Measurements from ENCODE around the gene CD1E.
"Not testable (repeated sequence)": the region's sequence is repeated elsewhere in the genome, so short reads cannot be mapped to it uniquely, and the experiment has no call there.

CD1E gene

GRCh38 chr1:158353303-158354075, at the start of gene CD1E:
Gene CD1E (plus strand): TSS chr1:158353894. CDS start chr1:158353989, 95 bp downstream.
- no peak for DNase-seq

- no peak for DNase-seq
These were observed 43.1 kb upstream of the CD1E start for GRCh38 chr1:158310623-158311022.

- no peak for DNase-seq
These were observed 42.6 kb upstream of the CD1E start for GRCh38 chr1:158311066-158311465.

- DNase-seq: no peak
These were observed 29.8 kb upstream of the CD1E start for GRCh38 chr1:158323866-158324265.

GRCh38 chr1:158324395-158324794, 29.3 kb upstream of the CD1E start:
- DNase-seq: no peak

- no peak for DNase-seq
These were observed 26.2 kb upstream of the CD1E start for GRCh38 chr1:158327481-158327880.

GRCh38 chr1:158328426-158328825, 25.3 kb upstream of the CD1E start:
- DNase-seq: no peak

- DNase-seq: no peak
These were observed 24.4 kb upstream of the CD1E start for GRCh38 chr1:158329300-158329699.

GRCh38 chr1:158329733-158330132, 24.0 kb upstream of the CD1E start:
- no peak for DNase-seq

GRCh38 chr1:158330391-158331105, 23.1 kb upstream of the CD1E start:
- DNase-seq: no peak

GRCh38 chr1:158331106-158331425, 22.6 kb upstream of the CD1E start:
- DNase-seq: no peak

GRCh38 chr1:158331481-158332150, 22.1 kb upstream of the CD1E start, which contains the start of gene CD1B:
Gene CD1B (minus strand): TSS chr1:158331531. CDS start chr1:158331423, 108 bp downstream.
- DNase-seq: no peak

GRCh38 chr1:158333405-158334155, 20.1 kb upstream of the CD1E start:
- no peak for DNase-seq

GRCh38 chr1:158334526-158335212, 19.0 kb upstream of the CD1E start:
- DNase-seq: no peak

GRCh38 chr1:158335213-158335532, 18.5 kb upstream of the CD1E start:
- no peak for DNase-seq

- not testable (repeated sequence) for DNase-seq
These were observed 17.3 kb upstream of the CD1E start for GRCh38 chr1:158336413-158336812.

GRCh38 chr1:158348946-158349345, 4.7 kb upstream of the CD1E start:
- DNase-seq: not testable (repeated sequence)

GRCh38 chr1:158354255-158354654, 561 bp downstream of the CD1E start:
- DNase-seq: no peak

GRCh38 chr1:158355773-158356285, 2.1 kb downstream of the CD1E start:
- DNase-seq: no peak

- no peak for DNase-seq
These were observed 2.9 kb downstream of the CD1E start for GRCh38 chr1:158356616-158357015.

- DNase-seq: no peak
These were observed 3.7 kb downstream of the CD1E start for GRCh38 chr1:158357441-158357840.

GRCh38 chr1:158362482-158362881, 8.8 kb downstream of the CD1E start:
- no peak for DNase-seq
